HG02870 (cell line): ENCODE measurements around the gene NMNAT3.

Source experiments
- ATAC-seq: cut with Tn5 transposase; IDR thresholded peaks from one replicate; pipeline ENCODE4 v1.9.1; 2021; ENCODE audit warnings: mild to moderate bottlenecking, moderate library complexity; ENCODE audit not compliant: unreplicated experiment

The NMNAT3 gene

GRCh38 chr3:139552632-139553365, 125.0 kb downstream of the NMNAT3 start:
- ATAC-seq, result no peak

- ATAC-seq, result no peak
These were observed 129.0 kb downstream of the NMNAT3 start for GRCh38 chr3:139548801-139549200.

GRCh38 chr3:139547666-139548065, 130.1 kb downstream of the NMNAT3 start:
- ATAC-seq, result no peak

- ATAC-seq, result no peak
These were observed 131.0 kb downstream of the NMNAT3 start for GRCh38 chr3:139546772-139547171.

GRCh38 chr3:139541532-139542288, 136.1 kb downstream of the NMNAT3 start:
- no peak for ATAC-seq

GRCh38 chr3:139540651-139541531, 136.9 kb downstream of the NMNAT3 start:
- no peak for ATAC-seq

- no peak for ATAC-seq
These were observed 139.0 kb downstream of the NMNAT3 start for GRCh38 chr3:139538733-139539132.

GRCh38 chr3:139537795-139538621, 139.8 kb downstream of the NMNAT3 start:
- no peak for ATAC-seq

- ATAC-seq, result no peak
These were observed 140.4 kb downstream of the NMNAT3 start for GRCh38 chr3:139537361-139537760.

GRCh38 chr3:139534992-139535879, 142.5 kb downstream of the NMNAT3 start:
- ATAC-seq, result no peak

GRCh38 chr3:139534455-139534812, 143.3 kb downstream of the NMNAT3 start:
- ATAC-seq, result peak; percentile 77

- peak; percentile 36 for ATAC-seq
These were observed 143.9 kb downstream of the NMNAT3 start for GRCh38 chr3:139533781-139534454.

GRCh38 chr3:139532976-139533375, 144.8 kb downstream of the NMNAT3 start:
- ATAC-seq, result no peak

- ATAC-seq, result no peak
These were observed 147.1 kb downstream of the NMNAT3 start for GRCh38 chr3:139530717-139531116.

GRCh38 chr3:139529662-139530061, 148.1 kb downstream of the NMNAT3 start:
- no peak for ATAC-seq

- ATAC-seq, result no peak
These were observed 148.8 kb downstream of the NMNAT3 start for GRCh38 chr3:139528924-139529323.

GRCh38 chr3:139528281-139528680, 149.5 kb downstream of the NMNAT3 start:
- no peak for ATAC-seq

GRCh38 chr3:139527265-139527664, 150.5 kb downstream of the NMNAT3 start:
- no peak for ATAC-seq

- ATAC-seq, result no peak
These were observed 151.6 kb downstream of the NMNAT3 start for GRCh38 chr3:139526146-139526545.
